SU-DHL-6 (cell line): ENCODE results near the gene CIAO2B.

ENCODE experiments used
- EZH2phosphoT487 ChIP-seq: fragments of 200-600 bp; sonication (generic), shearing (Covaris generic); conservative IDR thresholded peaks from 2 replicates; pipeline ENCODE4 v1.6.1; 2018; ENCODE audit warnings: mild to moderate bottlenecking, antibody characterized with exemption, low read length, moderate library complexity, mixed read lengths
- TF ChIP-seq, protein P1 (sequence below): fragments of 200-600 bp; sonication (generic); IDR thresholded peaks from one replicate; pipeline ENCODE4 v1.5.1; 2017; ENCODE audit warnings: antibody characterized with exemption, mild to moderate bottlenecking, low read length, moderate library complexity; ENCODE audit not compliant: insufficient read depth, poor library complexity, severe bottlenecking

DNA sequence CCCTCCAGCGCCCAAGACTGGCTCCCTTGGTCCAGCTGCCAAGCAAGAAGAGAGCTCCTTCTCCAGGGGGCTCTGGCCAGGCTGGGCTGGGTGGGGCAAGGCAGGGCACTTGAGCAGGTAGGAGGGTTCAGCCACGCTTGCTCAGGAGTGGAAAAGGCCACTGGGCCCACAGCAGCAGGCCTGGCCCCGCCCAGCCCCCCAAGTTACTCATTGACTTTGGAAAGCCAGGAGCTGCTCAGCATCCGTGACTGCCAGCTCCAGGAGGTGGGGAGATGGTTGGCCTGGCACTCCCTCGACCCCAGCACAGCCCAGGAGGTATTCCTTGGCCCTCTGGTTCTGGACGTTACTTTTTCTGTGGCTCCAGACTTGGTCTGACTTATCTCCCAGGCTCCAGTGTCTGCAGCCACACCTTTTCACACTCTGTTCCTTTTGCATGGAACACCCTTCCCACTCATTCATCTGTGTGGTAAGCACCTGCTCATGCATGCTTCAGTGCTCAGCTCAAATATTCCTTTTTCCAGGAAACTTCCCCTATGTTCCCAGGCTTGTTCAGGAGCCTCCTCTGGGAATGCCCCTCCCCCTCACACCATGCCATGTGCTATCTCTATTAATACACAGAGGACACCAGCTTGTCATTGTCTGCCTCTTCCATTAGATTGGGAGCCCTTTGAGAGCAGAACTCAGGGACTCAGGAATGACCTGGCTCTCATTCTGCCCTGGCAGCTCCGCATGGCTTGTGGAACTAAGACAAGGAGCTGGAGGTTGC, 15.2 kb downstream of the CIAO2B start, which contains the start of gene CDH16:
- TF ChIP-seq, protein P1, sequence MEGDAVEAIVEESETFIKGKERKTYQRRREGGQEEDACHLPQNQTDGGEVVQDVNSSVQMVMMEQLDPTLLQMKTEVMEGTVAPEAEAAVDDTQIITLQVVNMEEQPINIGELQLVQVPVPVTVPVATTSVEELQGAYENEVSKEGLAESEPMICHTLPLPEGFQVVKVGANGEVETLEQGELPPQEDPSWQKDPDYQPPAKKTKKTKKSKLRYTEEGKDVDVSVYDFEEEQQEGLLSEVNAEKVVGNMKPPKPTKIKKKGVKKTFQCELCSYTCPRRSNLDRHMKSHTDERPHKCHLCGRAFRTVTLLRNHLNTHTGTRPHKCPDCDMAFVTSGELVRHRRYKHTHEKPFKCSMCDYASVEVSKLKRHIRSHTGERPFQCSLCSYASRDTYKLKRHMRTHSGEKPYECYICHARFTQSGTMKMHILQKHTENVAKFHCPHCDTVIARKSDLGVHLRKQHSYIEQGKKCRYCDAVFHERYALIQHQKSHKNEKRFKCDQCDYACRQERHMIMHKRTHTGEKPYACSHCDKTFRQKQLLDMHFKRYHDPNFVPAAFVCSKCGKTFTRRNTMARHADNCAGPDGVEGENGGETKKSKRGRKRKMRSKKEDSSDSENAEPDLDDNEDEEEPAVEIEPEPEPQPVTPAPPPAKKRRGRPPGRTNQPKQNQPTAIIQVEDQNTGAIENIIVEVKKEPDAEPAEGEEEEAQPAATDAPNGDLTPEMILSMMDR: no peak
- TF ChIP-seq EZH2phosphoT487: no peak
